Measurements from ENCODE around the gene PLPP7.

Gene PLPP7

DNA sequence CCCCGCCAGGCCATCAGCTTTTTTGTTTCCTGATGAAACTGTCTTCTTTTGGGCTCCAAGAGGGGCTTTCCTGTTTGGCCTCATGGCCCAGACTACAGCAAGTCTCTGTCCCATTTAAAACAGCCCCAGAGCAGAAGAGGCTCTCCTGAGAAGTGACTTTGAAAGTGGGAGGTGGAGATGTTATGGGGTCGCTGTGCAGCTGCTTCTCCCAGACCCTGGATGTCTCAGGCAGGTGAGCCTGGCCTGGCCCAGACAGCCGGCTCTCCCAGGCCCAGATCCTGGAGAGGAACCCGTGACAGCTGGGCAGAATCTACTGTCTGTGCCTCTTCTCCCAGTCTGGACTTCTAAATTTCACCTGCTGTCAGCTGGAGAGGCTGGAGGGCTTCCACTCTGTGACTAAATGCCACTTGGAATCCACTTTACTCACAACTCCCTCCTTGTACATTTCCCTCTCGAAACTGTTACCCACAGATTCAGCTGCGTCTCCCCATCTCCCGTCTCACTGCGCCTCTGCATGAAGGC lies 33.8 kb upstream of the PLPP7 start:
- TF ChIP-seq CTCF (conservative IDR thresholded peaks at IDR 0.05) (no peak), ZFX (IDR thresholded peaks at IDR 0.05) (no peak)
- H3K27ac ChIP-seq = no peak overlapping the region

GRCh38 chr9:131257266-131258025 lies 32.1 kb upstream of the PLPP7 start:
- TF ChIP-seq ZFX (IDR thresholded peaks at IDR 0.05) (no peak), CTCF (conservative IDR thresholded peaks at IDR 0.05) (no peak)
- H3K27ac ChIP-seq = no peak overlapping the region

- TF ChIP-seq CTCF (conservative IDR thresholded peaks at IDR 0.05) (no peak), ZFX (IDR thresholded peaks at IDR 0.05) (no peak)
- no peak overlapping the region for H3K27ac ChIP-seq
These were observed 31.3 kb upstream of the PLPP7 start for GRCh38 chr9:131258186-131258585.

GRCh38 chr9:131258698-131259431 lies 30.7 kb upstream of the PLPP7 start:
- TF ChIP-seq CTCF (conservative IDR thresholded peaks at IDR 0.05) = no peak
- no peak for TF ChIP-seq ZFX (IDR thresholded peaks at IDR 0.05)
- H3K27ac ChIP-seq = no peak overlapping the region

- TF ChIP-seq ZFX (IDR thresholded peaks at IDR 0.05) (no peak), CTCF (conservative IDR thresholded peaks at IDR 0.05) (no peak)
- no peak overlapping the region for H3K27ac ChIP-seq
These were observed 30.1 kb upstream of the PLPP7 start for GRCh38 chr9:131259432-131259898.

DNA sequence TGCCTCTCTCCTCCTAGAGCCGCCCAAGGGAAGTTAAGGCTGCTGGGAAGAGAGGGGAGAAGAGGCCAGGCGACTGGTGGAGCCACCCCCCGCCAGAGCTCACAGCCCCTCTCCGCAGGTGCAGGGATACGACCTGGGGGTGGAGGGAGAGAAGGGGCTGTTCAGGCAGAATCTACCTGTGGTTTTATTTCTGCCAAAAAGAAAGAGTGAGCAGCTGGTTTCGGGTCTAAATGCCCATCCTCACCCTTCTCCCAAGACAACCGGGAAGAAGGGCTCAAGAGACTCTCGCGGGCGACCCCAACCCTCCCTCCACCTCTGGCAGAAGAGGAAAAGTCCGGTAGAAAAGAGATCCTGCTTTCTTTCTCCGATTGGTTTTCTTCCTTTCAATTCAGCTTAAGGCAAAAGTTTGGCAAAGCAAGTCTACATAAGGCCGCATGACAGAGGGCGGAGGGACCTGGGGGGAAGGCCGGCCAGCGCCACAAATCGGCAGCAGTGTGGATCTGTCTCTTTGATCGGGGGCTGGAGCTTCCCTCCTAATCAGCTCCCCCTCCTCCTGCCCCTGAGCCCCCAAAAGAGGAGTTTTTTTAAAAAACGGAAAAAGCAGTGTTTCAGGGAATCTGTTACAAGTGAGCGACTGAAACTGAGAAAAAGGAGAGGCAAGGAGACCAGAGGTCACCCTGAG lies 29.5 kb upstream of the PLPP7 start:
- H3K27ac ChIP-seq = no peak overlapping the region
- TF ChIP-seq CTCF (conservative IDR thresholded peaks at IDR 0.05) (no peak), ZFX (IDR thresholded peaks at IDR 0.05) (no peak)

Measured in C4-2B (cell line).